GM20000 (cell line): ENCODE data around the gene TRMT2B.
A peak's percentile ranks its signal among the peaks of the same experiment; 100 is the strongest.

Experiments used
- DNase-seq: peaks from one replicate; pipeline ENCODE4 v3.0.0; 2012; ENCODE audit warnings: low spot score
- CTCF ChIP-seq: IDR thresholded peaks from 2 replicates; pipeline ENCODE4 v1.5.1; 2012; ENCODE audit warnings: mild to moderate bottlenecking, control low read depth; ENCODE audit errors: extremely low read depth, missing control alignments

Gene TRMT2B

GRCh38 chrX:101051549-101052302 is at the start of gene TRMT2B:
Gene TRMT2B (minus strand): TSS chrX:101052111. CDS start chrX:101042289, 9,822 bp downstream.
- DNase-seq = peak; percentile 68
- TF ChIP-seq CTCF = no peak

- peak; percentile 90 for DNase-seq
- TF ChIP-seq CTCF = no peak
These were observed 45.9 kb upstream of the TRMT2B start, which contains the start of gene CENPI for GRCh38 chrX:101097546-101098453. Gene CENPI (plus strand): TSS chrX:101098204. CDS start chrX:101101071, 2,867 bp downstream.

GRCh38 chrX:101091817-101092216 is 39.9 kb upstream of the TRMT2B start:
- no peak for TF ChIP-seq CTCF
- no peak for DNase-seq

GRCh38 chrX:101081231-101081630 is 29.3 kb upstream of the TRMT2B start:
- no peak for DNase-seq
- TF ChIP-seq CTCF = no peak

- no peak for DNase-seq
- no peak for TF ChIP-seq CTCF
These were observed 28.6 kb upstream of the TRMT2B start for GRCh38 chrX:101080326-101081124.

GRCh38 chrX:101079736-101080270 is 27.9 kb upstream of the TRMT2B start:
- DNase-seq = no peak
- no peak for TF ChIP-seq CTCF
